ENCODE data around the gene AVPR1A.
"Not testable (repeated sequence)": the region's sequence is repeated elsewhere in the genome, so short reads cannot be mapped to it uniquely, and the experiment has no call there.

AVPR1A gene

GRCh38 chr12:63150713-63151622 is at the start of gene AVPR1A:
TSS of gene AVPR1A (minus strand) at chr12:63151201. CDS start at chr12:63150836, 365 bp downstream.
- no peak for DNase-seq (ENCODE audit: low spot score)

GRCh38 chr12:63196168-63196567 is 45.2 kb upstream of the AVPR1A start:
- DNase-seq (ENCODE audit: low spot score), result no peak

- DNase-seq (ENCODE audit: low spot score), result no peak
Observed at GRCh38 chr12:63179224-63179623, 28.2 kb upstream of the AVPR1A start.

GRCh38 chr12:63170321-63170720 is 19.3 kb upstream of the AVPR1A start:
- DNase-seq (ENCODE audit: low spot score), result no peak

GRCh38 chr12:63167741-63168140 is 16.7 kb upstream of the AVPR1A start:
- not testable (repeated sequence) for DNase-seq (ENCODE audit: low spot score)

- DNase-seq (ENCODE audit: low spot score), result no peak
Observed at GRCh38 chr12:63164911-63165310, 13.9 kb upstream of the AVPR1A start.

- DNase-seq (ENCODE audit: low spot score), result no peak
Observed at GRCh38 chr12:63163541-63163940, 12.5 kb upstream of the AVPR1A start.

GRCh38 chr12:63155375-63155774 is 4.4 kb upstream of the AVPR1A start:
- DNase-seq (ENCODE audit: low spot score), result no peak

- DNase-seq (ENCODE audit: low spot score), result no peak
Observed at GRCh38 chr12:63154560-63154959, 3.6 kb upstream of the AVPR1A start.

GRCh38 chr12:63152321-63152700 is 1.3 kb upstream of the AVPR1A start:
- no peak for DNase-seq (ENCODE audit: low spot score)

GRCh38 chr12:63151623-63152320 is 771 bp upstream of the AVPR1A start:
- DNase-seq (ENCODE audit: low spot score), result peak; percentile 70

GRCh38 chr12:63149909-63150712 is 890 bp downstream of the AVPR1A start:
- no peak for DNase-seq (ENCODE audit: low spot score)

- no peak for DNase-seq (ENCODE audit: low spot score)
Observed at GRCh38 chr12:63144556-63144955, 6.4 kb downstream of the AVPR1A start.

- DNase-seq (ENCODE audit: low spot score), result no peak
Observed at GRCh38 chr12:63138488-63138887, 12.5 kb downstream of the AVPR1A start.

- DNase-seq (ENCODE audit: low spot score), result no peak
Observed at GRCh38 chr12:63133981-63134380, 17.0 kb downstream of the AVPR1A start.

- no peak for DNase-seq (ENCODE audit: low spot score)
Observed at GRCh38 chr12:63132201-63132600, 18.8 kb downstream of the AVPR1A start.

GRCh38 chr12:63129927-63130326 is 21.1 kb downstream of the AVPR1A start:
- DNase-seq (ENCODE audit: low spot score), result no peak

GRCh38 chr12:63124778-63125177 is 26.2 kb downstream of the AVPR1A start:
- DNase-seq (ENCODE audit: low spot score), result no peak

- peak; percentile 61 for DNase-seq (ENCODE audit: low spot score)
Observed at GRCh38 chr12:63103494-63104131, 47.4 kb downstream of the AVPR1A start.

- DNase-seq (ENCODE audit: low spot score), result no peak
Observed at GRCh38 chr12:63101920-63102319, 49.1 kb downstream of the AVPR1A start.

GRCh38 chr12:63098851-63099250 is 52.1 kb downstream of the AVPR1A start:
- DNase-seq (ENCODE audit: low spot score), result peak; percentile 11
